ENCODE results near the gene PDE8A.

PDE8A gene

GRCh38 chr15:85155857-85156256 lies 174.2 kb downstream of the PDE8A start:
- no peak overlapping the region for H3K4me3 ChIP-seq (ENCODE audit: control insufficient read depth, low read depth, low read length)
- no peak for TF ChIP-seq CTCF (IDR thresholded peaks at IDR 0.05; ENCODE audit: control insufficient read depth, insufficient read depth, low read depth, low read length, missing control alignments)
- no peak for DNase-seq (ENCODE audit: low read depth)

- no peak for DNase-seq (ENCODE audit: low read depth)
- TF ChIP-seq CTCF (IDR thresholded peaks at IDR 0.05; ENCODE audit: control insufficient read depth, insufficient read depth, low read depth, low read length, missing control alignments) = no peak
- no peak overlapping the region for H3K4me3 ChIP-seq (ENCODE audit: control insufficient read depth, low read depth, low read length)
Measured at GRCh38 chr15:85157344-85157743, 175.7 kb downstream of the PDE8A start.

DNA sequence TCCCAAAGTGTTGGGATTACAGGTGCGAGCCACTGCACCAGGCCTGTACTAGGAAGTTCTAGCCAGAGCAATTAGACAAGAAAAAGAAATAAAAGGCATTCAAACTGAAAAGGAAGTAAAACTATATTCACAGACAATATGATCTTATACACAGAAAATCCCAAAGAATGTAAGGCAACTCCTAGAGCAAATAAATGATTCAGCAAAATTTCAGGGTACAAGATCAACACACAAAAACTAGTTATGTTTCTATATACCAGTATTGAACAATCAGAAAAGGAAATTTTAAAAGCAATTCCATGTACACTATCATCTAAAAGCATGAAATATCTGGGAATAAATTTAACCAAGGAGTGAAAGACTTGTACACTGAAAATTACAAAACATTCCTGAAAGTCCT lies 180.6 kb downstream of the PDE8A start:
- DNase-seq (ENCODE audit: low read depth) = no peak
- H3K4me3 ChIP-seq (ENCODE audit: control insufficient read depth, low read depth, low read length) = no peak overlapping the region
- no peak for TF ChIP-seq CTCF (IDR thresholded peaks at IDR 0.05; ENCODE audit: control insufficient read depth, insufficient read depth, low read depth, low read length, missing control alignments)

DNA sequence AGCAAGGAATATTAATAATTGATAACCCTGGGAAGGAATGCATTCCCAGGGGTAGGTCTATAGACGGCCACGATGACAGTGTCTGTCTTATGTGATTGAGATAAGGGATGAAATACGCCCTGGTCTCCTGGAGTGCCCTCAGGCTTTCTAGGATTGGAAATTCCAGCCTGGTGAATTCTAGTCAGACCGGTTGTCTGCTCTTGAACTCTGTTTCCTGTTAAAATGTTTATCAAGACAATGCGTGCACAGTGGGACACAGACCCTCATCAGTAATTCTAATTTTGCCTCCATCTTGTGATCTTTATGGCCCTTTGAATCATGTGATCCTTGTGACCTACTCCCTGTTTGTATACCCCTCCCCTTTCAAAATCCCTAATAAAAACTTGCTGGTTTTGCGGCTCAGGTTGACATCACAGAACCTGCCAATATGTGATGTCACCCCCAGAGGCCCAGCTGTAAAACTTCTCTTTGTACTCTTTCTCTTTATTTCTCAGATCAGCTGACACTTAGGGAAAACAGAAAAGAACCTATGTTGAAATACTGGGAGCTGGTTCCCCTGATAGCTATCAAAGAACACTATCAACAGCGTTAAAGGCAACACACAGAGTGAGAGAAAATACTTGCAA lies 183.3 kb downstream of the PDE8A start:
- TF ChIP-seq CTCF (IDR thresholded peaks at IDR 0.05; ENCODE audit: control insufficient read depth, insufficient read depth, low read depth, low read length, missing control alignments) = no peak
- no peak for DNase-seq (ENCODE audit: low read depth)

GRCh38 chr15:85167568-85167967 lies 185.9 kb downstream of the PDE8A start:
- no peak for DNase-seq (ENCODE audit: low read depth)
- H3K4me3 ChIP-seq (ENCODE audit: control insufficient read depth, low read depth, low read length) = no peak overlapping the region
- no peak for TF ChIP-seq CTCF (IDR thresholded peaks at IDR 0.05; ENCODE audit: control insufficient read depth, insufficient read depth, low read depth, low read length, missing control alignments)

More for the DNA sequence above, 183.3 kb downstream of the PDE8A start:
- H3K4me3 ChIP-seq (ENCODE audit: control insufficient read depth, low read depth, low read length) = no peak overlapping the region

- TF ChIP-seq CTCF (IDR thresholded peaks at IDR 0.05; ENCODE audit: control insufficient read depth, insufficient read depth, low read depth, low read length, missing control alignments) = peak; percentile 42
- DNase-seq (ENCODE audit: low read depth) = no peak
- no peak overlapping the region for H3K4me3 ChIP-seq (ENCODE audit: control insufficient read depth, low read depth, low read length)
Measured at GRCh38 chr15:85168642-85169173, 187.1 kb downstream of the PDE8A start.

All from AG09309 (cell line).